Measurements from ENCODE around the gene LYPLA2.
A peak's percentile ranks its signal among the peaks of the same experiment; 100 is the strongest.

The LYPLA2 gene

GRCh38 chr1:23790696-23791515, at the start of gene LYPLA2:
Gene LYPLA2, plus strand, starts transcription at chr1:23791145. Its CDS starts 1,538 bp downstream, at chr1:23792683.
- H4K20me1 ChIP-seq (ENCODE audit: control insufficient read depth, insufficient read depth, low read depth, low read length), result no peaks in the 10 kb centered on the region
- H3K27me3 ChIP-seq (ENCODE audit: control insufficient read depth, low read length), result no peaks in the 10 kb centered on the region
- H3K9me2 ChIP-seq (replicated peaks; ENCODE audit: control insufficient read depth, low read length), result no peaks in the 10 kb centered on the region
- H3K4me1 ChIP-seq (ENCODE audit: control insufficient read depth, low read length), result peaks cover 18% of the 10 kb centered on the region
- peak within 1 kb of the TSS; percentile 82 for H3K4me2 ChIP-seq (ENCODE audit: low read length)
- H3K79me2 ChIP-seq (ENCODE audit: control insufficient read depth, low read length), result peaks cover 28% of the 10 kb centered on the region
- peak within 1 kb of the TSS; percentile 78 for H3K4me3 ChIP-seq (ENCODE audit: low read length)
- no peaks in the 10 kb centered on the region for H3K9me3 ChIP-seq (ENCODE audit: control insufficient read depth, insufficient read depth, low read length)
- TF ChIP-seq EZH2phosphoT487 (IDR thresholded peaks at IDR 0.05; ENCODE audit: borderline replicate concordance, low read length), result no peak
- no peak for TF ChIP-seq CTCF (IDR thresholded peaks at IDR 0.05; ENCODE audit: low read depth, low read length, poor library complexity, severe bottlenecking)
- peaks cover 13% of the 10 kb centered on the region for H3F3A ChIP-seq (ENCODE audit: control insufficient read depth, insufficient read depth)
- H3K36me3 ChIP-seq (ENCODE audit: control insufficient read depth, low read length), result peaks cover 35% of the 10 kb centered on the region
- peak within 1 kb of the TSS; percentile 4 for H3K27ac ChIP-seq (ENCODE audit: low read depth, low read length)

- H4K20me1 ChIP-seq (ENCODE audit: control insufficient read depth, insufficient read depth, low read depth, low read length), result peaks cover 10% of the 10 kb centered on the region; the same call in 1 of the 2 replicates
- H3K4me2 ChIP-seq (ENCODE audit: low read length), result no peak overlapping the region
- TF ChIP-seq EZH2phosphoT487 (IDR thresholded peaks at IDR 0.05; ENCODE audit: borderline replicate concordance, low read length), result no peak
- TF ChIP-seq CTCF (IDR thresholded peaks at IDR 0.05; ENCODE audit: low read depth, low read length, poor library complexity, severe bottlenecking), result no peak
- no peak overlapping the region for H3K27ac ChIP-seq (ENCODE audit: low read depth, low read length)
- peaks cover 23% of the 10 kb centered on the region for H3K4me1 ChIP-seq (ENCODE audit: control insufficient read depth, low read length)
- peaks cover 33% of the 10 kb centered on the region for H3K79me2 ChIP-seq (ENCODE audit: control insufficient read depth, low read length)
- peaks cover 17% of the 10 kb centered on the region for H3K36me3 ChIP-seq (ENCODE audit: control insufficient read depth, low read length)
- H3K9me2 ChIP-seq (replicated peaks; ENCODE audit: control insufficient read depth, low read length), result no peaks in the 10 kb centered on the region
- H3F3A ChIP-seq (ENCODE audit: control insufficient read depth, insufficient read depth), result peaks cover 15% of the 10 kb centered on the region
- H3K9me3 ChIP-seq (ENCODE audit: control insufficient read depth, insufficient read depth, low read length), result no peaks in the 10 kb centered on the region
- H3K27me3 ChIP-seq (ENCODE audit: control insufficient read depth, low read length), result no peaks in the 10 kb centered on the region
- H3K4me3 ChIP-seq (ENCODE audit: low read length), result no peak overlapping the region
Observed at GRCh38 chr1:23741609-23742008, 49.3 kb upstream of the LYPLA2 start.

- Histone ChIP-seq H3F3A (ENCODE audit: control insufficient read depth, insufficient read depth) (peaks cover 15% of the 10 kb centered on the region), H3K27ac (ENCODE audit: low read depth, low read length) (peak overlapping the region; percentile 38; the same call in 1 of the 2 replicates), H3K9me2 (replicated peaks; ENCODE audit: control insufficient read depth, low read length) (no peaks in the 10 kb centered on the region), H3K79me2 (ENCODE audit: control insufficient read depth, low read length) (peaks cover 45% of the 10 kb centered on the region), H3K4me2 (ENCODE audit: low read length) (peak overlapping the region; percentile 88), H3K36me3 (ENCODE audit: control insufficient read depth, low read length) (peaks cover 29% of the 10 kb centered on the region), H3K4me1 (ENCODE audit: control insufficient read depth, low read length) (peaks cover 28% of the 10 kb centered on the region), H3K27me3 (ENCODE audit: control insufficient read depth, low read length) (no peaks in the 10 kb centered on the region), H3K4me3 (ENCODE audit: low read length) (peak overlapping the region; percentile 88), H4K20me1 (ENCODE audit: control insufficient read depth, insufficient read depth, low read depth, low read length) (peaks cover 13% of the 10 kb centered on the region; the same call in 1 of the 2 replicates), H3K9me3 (ENCODE audit: control insufficient read depth, insufficient read depth, low read length) (no peaks in the 10 kb centered on the region)
- TF ChIP-seq CTCF (IDR thresholded peaks at IDR 0.05; ENCODE audit: low read depth, low read length, poor library complexity, severe bottlenecking) (no peak), EZH2phosphoT487 (IDR thresholded peaks at IDR 0.05; ENCODE audit: borderline replicate concordance, low read length) (no peak)
Observed at GRCh38 chr1:23742670-23743286, 48.2 kb upstream of the LYPLA2 start.

All from DOHH2 (cell line).